IPS-20b (cell line): ENCODE data around the gene AGBL1.

Experiments used
- H3K27ac ChIP-seq: one replicate; pipeline ENCODE4 v1.5.1; 2013; ENCODE audit warnings: low read length
- H3K27me3 ChIP-seq: 2 replicates; pipeline ENCODE4 v1.6.1; 2013; ENCODE audit warnings: mild to moderate bottlenecking, low read length, inconsistent platforms; ENCODE audit not compliant: insufficient read depth
- H3K36me3 ChIP-seq: 2 replicates; pipeline ENCODE4 v1.6.1; 2013; ENCODE audit warnings: low read depth, mild to moderate bottlenecking, inconsistent platforms, low read length, moderate library complexity; ENCODE audit not compliant: insufficient read depth
- H3K4me1 ChIP-seq: 2 replicates; pipeline ENCODE4 v1.6.1; 2013; ENCODE audit warnings: mild to moderate bottlenecking, control low read depth, inconsistent platforms, low read length, moderate library complexity; ENCODE audit not compliant: insufficient read depth
- H3K4me3 ChIP-seq: 2 replicates; pipeline ENCODE4 v1.5.1; 2013; ENCODE audit warnings: mild to moderate bottlenecking, low read length, inconsistent platforms
- H3K9ac ChIP-seq: 2 replicates; pipeline ENCODE4 v1.6.1; 2013; ENCODE audit warnings: low read depth, mild to moderate bottlenecking, inconsistent platforms, low read length, moderate library complexity
- H3K9me3 ChIP-seq: 2 replicates; pipeline ENCODE4 v1.6.1; 2013; ENCODE audit warnings: mild to moderate bottlenecking, low read depth, low read length, inconsistent platforms; ENCODE audit not compliant: insufficient read depth

AGBL1 gene

DNA sequence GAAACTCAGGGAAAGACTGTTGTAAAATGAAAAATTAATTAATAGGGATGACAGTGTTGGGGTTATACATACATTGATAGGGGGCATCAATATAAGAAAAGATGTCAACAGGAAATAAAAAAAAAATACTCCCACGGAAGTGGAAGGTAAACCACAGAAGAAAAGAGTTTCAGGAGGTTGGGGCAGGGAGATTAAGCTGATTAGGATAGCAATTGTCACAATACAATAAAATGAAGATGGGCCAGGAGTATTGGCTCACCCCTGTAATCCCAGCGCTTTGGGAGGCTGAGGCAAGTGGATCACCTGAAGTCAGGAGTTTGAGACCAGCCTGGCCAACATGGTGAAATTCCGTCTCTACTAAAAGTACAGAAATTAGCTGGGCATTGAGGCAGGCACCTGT, 536.1 kb downstream of the AGBL1 start:
- H3K27ac ChIP-seq = no peak overlapping the region
- no peaks in the 10 kb centered on the region for H3K27me3 ChIP-seq
- peaks cover 13% of the 10 kb centered on the region for H3K4me1 ChIP-seq
- H3K9me3 ChIP-seq = no peaks in the 10 kb centered on the region
- H3K36me3 ChIP-seq = no peaks in the 10 kb centered on the region
- H3K9ac ChIP-seq = no peak overlapping the region
- H3K4me3 ChIP-seq = no peak overlapping the region

DNA sequence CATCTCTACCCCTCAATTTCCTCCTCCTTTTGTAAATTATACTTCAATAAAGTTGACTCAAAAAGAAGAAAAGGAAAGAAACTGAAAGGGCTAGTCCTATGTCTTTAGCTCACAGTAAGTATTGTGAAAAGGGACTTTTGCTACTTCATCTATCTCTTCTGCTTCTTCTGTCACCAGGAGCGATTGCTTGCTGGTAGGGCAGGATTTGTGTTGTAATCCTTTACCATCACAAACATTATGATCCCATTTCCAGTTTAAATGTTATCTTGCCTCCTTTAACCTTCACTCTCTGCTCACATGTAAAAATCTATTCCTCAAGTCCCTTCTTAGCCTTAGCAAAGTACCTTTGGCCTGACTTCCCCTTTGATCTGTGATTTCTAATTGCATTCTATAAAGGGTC, 537.1 kb downstream of the AGBL1 start:
- no peaks in the 10 kb centered on the region for H3K36me3 ChIP-seq
- no peaks in the 10 kb centered on the region for H3K9me3 ChIP-seq
- H3K9ac ChIP-seq = no peak overlapping the region
- H3K4me1 ChIP-seq = peaks cover 5% of the 10 kb centered on the region
- H3K27ac ChIP-seq = no peak overlapping the region
- no peaks in the 10 kb centered on the region for H3K27me3 ChIP-seq
- no peak overlapping the region for H3K4me3 ChIP-seq

DNA sequence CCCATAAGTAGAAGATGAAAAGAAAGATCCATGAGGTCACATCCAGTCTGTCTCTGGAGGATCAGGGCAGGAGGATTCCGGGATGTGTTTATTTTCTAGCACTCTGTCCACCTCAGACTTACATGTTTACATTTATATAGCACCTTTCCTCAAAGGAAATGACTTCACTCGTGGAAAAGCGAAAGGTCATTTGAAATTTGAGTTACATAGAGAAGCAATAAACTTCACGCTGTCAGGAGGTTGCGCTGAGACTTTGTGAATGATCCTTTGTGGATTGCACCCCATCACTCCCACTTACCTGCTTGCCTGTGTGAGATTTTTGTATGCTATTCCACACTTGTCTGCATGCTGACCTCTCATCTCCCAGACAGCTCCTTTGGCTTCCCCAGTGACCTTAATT, 540.5 kb downstream of the AGBL1 start:
- H3K9me3 ChIP-seq = no peaks in the 10 kb centered on the region
- H3K4me3 ChIP-seq = no peak overlapping the region
- H3K27ac ChIP-seq = no peak overlapping the region
- H3K27me3 ChIP-seq = no peaks in the 10 kb centered on the region
- H3K36me3 ChIP-seq = no peaks in the 10 kb centered on the region
- H3K4me1 ChIP-seq = no peaks in the 10 kb centered on the region
- H3K9ac ChIP-seq = no peak overlapping the region

DNA sequence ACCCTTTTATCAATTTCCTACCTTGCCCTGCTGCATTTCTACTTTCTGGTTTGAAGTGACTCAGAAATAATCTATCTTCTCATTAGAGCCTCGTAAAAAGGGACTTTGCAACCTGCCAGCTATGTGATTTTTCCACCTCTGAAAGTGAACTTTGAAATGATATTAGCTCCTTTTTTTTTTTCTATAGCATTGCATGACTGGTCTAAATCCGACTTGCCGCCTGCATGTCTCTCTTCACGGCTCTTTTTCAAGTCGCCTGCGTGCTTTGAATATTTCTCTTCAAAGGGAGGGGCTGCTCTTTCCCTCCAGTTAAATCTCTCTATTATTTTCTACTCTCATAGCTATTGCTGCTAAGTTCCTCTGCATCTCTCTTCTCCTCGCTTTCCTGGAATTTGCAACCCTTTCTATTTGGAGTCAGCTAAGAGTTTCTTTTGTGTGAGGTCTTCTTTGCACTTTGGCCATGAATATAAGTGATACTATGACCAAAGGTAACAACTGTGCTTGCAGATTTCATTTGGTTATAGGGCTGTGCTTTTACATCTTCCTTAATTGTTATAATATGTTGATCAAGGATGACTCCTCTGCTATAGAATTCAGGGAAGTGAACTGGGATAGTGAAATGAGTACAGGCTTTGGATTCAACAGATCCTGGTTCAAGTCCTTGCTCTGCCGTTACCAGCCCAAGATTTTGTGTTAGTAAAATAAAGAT, 541.1 kb downstream of the AGBL1 start:
- Histone ChIP-seq H3K4me3 (no peak overlapping the region), H3K9ac (no peak overlapping the region), H3K4me1 (no peaks in the 10 kb centered on the region), H3K27me3 (no peaks in the 10 kb centered on the region), H3K36me3 (no peaks in the 10 kb centered on the region), H3K27ac (no peak overlapping the region), H3K9me3 (no peaks in the 10 kb centered on the region)

DNA sequence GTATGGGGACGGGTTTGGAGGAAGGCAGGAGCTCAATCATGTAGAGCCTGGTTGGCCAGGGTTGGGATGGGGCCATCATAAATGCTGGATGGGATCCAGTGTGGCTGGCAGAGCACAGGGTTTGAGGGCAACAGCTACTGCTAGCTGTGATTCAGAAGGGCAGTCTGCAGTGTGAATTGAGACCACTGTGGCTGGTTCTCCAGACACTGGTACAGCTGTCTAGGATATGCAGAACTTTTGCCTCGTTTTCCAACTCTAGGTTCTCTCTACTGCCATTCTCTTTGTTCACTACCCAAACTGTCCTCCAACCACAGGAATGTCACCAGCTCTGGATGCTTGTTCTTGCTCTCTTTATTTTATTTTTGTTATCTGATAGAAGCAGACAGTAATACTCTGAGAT, 543.6 kb downstream of the AGBL1 start:
- Histone ChIP-seq H3K4me3 (no peak overlapping the region), H3K27me3 (no peaks in the 10 kb centered on the region), H3K27ac (no peak overlapping the region), H3K9me3 (no peaks in the 10 kb centered on the region), H3K36me3 (no peaks in the 10 kb centered on the region), H3K9ac (no peak overlapping the region), H3K4me1 (no peaks in the 10 kb centered on the region)

DNA sequence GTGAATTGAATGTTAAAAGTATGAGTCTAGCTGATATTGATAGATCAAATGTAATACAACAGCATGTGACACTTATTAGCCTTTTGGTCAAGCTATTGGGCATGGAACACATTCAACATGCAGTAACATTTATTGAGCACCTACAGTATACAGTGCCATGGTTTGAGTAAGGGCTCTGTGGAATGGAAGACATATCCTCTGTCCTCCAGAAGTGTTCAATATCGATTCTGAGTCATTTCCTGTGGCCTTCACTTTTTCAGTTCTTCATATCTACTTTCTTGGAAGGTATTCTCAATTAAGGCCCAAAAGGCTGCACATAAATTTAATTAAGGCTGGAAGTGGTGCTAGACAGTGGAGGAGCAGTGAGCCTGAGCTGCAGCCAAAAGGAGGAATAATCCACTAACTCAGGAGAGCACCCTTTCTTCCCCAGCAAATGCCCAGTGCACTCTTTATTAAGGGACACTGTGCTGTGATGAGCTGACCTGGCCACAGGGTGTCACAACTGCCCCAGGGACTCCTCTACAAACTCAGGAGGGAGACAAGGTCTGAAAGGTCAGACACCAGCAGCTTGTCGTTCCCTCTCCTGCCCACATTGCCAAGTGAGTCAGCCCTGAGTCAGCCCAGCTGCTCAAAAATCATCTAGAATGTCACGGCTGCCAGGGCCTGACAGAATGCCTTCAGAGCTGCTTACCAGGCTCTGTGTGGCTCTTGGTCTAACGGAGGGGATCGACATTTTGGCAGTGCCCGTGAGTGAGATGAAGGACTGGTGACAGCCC, 544.8 kb downstream of the AGBL1 start:
- Histone ChIP-seq H3K36me3 (no peaks in the 10 kb centered on the region), H3K4me1 (no peaks in the 10 kb centered on the region), H3K9me3 (no peaks in the 10 kb centered on the region), H3K27ac (no peak overlapping the region), H3K9ac (no peak overlapping the region), H3K27me3 (no peaks in the 10 kb centered on the region), H3K4me3 (no peak overlapping the region)

DNA sequence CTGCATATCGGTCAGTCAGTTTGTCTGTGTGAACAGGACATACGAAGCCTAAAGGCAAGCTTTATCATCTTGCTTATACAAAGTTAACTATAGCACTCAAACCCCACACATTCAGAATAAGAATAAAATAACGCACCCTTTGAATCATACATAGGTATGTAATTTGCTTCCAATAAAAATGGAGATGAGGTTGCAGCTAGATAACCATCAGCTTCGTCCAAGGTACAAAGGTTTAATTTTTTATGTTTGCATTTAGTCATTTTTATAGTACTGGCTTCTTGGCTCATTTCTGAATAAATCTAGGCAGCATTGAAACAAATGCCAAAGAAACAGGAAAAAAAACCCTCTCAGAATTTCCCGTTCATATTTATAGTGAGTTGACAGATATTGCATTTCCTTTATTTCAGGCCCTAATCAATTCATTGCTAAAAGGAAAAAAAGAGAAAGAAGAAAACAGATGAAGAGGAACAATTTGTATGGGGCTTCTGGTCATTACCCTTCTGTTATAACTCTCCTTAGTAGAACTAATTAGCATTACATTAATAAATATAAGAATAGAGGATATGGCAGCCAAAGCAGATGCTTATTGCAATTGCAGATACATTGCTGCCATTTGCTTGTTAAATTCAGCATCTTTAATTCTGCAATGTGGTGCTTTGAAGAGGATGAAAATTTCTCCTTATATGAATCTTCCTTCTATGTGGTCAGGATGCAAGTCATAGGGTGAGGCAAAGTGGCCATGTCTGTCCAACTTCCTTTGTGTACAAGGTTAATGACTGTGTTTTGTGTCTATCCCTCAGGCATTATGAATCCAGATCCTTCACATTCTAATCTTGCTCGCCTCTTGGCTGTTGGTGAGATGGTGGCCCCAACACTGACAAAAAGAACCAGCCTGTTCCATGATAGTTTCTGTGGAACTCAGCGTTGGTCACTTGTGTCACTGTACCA, 550.0 kb downstream of the AGBL1 start:
- H3K27me3 ChIP-seq = no peaks in the 10 kb centered on the region
- H3K9ac ChIP-seq = no peak overlapping the region
- H3K9me3 ChIP-seq = no peaks in the 10 kb centered on the region
- H3K4me3 ChIP-seq = no peak overlapping the region
- H3K27ac ChIP-seq = no peak overlapping the region
- no peaks in the 10 kb centered on the region for H3K36me3 ChIP-seq
- no peaks in the 10 kb centered on the region for H3K4me1 ChIP-seq

DNA sequence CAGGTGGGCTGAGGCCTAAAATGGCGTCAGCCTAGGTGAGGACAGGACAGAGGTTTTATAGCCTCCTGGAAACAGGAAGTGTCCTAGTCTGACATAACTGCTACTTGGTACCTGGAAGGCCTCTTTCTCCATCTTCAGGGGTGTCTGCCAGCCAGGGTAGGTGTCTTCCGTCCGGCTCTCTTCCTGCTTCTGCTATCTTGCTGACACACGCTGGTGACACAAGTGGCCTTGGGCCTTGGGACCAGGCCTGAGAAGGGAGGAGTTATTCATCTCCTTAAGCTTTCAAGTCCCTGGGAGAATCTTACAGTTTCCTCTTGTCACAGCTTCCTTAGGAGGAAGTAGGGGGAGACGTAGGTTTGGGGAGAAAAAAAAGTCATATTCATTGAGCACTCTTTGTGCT, 551.3 kb downstream of the AGBL1 start:
- H3K4me1 ChIP-seq = no peaks in the 10 kb centered on the region
- H3K36me3 ChIP-seq = no peaks in the 10 kb centered on the region
- no peaks in the 10 kb centered on the region for H3K9me3 ChIP-seq
- H3K4me3 ChIP-seq = no peak overlapping the region
- no peak overlapping the region for H3K27ac ChIP-seq
- H3K27me3 ChIP-seq = no peaks in the 10 kb centered on the region
- no peak overlapping the region for H3K9ac ChIP-seq

DNA sequence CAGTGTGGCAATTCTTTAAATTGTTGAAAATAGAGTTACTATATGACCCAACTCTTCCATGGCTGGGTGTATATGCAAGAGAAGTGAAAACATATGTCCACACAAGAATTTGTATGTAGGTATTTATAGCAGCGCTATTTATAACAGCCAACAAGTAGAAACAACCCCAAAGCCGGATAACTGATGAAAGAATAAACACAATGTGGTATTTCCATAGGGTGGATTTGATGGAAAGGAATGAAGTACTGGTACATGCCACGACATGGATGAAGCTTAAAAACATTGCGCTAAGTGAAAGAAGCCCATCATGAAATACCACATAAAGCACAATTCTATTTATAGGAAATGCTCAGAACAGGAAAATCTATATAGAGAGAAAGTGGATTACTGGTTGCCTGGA, 554.5 kb downstream of the AGBL1 start:
- Histone ChIP-seq H3K4me3 (no peak overlapping the region), H3K27ac (no peak overlapping the region), H3K36me3 (no peaks in the 10 kb centered on the region), H3K9ac (no peak overlapping the region), H3K9me3 (no peaks in the 10 kb centered on the region), H3K4me1 (no peaks in the 10 kb centered on the region), H3K27me3 (no peaks in the 10 kb centered on the region)

DNA sequence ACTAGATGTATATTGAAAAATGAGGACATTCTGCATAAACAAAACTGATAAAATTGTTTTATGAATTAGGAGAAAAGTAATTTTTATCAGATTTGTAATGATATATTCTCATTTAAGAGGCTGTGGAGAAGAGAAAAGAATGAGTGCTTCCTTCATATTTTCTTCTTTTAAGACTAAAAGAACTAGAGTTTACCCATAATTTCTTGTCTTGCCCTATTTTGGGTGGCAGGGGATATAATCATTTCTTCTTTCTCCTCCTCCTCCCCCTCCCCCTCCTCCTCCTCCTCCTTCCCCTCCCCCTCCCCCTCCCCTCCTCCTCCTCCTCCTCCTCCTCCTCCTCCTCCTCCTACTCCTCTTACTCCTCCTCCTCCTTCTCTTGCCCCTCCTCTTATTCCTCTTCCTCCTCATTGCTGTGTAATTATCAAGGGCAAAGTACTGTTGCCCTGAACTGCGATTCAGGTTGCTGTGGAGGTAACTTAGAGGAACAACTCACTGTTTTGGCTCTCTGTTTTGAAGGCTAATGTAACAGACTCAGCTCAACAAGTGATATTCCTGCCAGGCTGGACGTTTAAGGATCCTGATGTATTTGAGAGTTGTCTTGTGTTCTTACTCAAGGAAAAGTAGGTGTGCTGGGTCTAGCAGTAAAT, 555.4 kb downstream of the AGBL1 start:
- H3K4me1 ChIP-seq = no peaks in the 10 kb centered on the region
- H3K36me3 ChIP-seq = no peaks in the 10 kb centered on the region
- H3K27ac ChIP-seq = no peak overlapping the region

DNA sequence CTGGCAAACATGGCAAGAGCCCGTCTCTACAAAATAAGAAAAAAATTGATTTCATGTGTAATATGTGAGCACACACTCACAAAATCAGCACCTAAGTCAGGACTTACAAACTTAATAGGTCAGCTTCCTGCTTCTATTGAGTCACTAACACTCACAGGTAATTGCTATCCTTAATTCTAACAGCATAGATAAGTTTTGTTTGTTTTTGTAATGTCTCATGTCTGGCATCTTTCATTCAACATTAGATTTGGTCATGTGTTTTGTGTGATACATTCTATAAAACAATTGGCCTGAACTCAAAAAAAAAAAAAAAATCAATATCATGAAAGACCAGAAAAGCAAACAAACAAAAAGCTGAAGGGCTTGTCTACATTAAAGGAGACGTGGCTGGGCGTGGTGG, 564.7 kb downstream of the AGBL1 start:
- Histone ChIP-seq H3K4me1 (no peaks in the 10 kb centered on the region), H3K9me3 (no peaks in the 10 kb centered on the region), H3K36me3 (no peaks in the 10 kb centered on the region), H3K4me3 (no peak overlapping the region), H3K27ac (no peak overlapping the region), H3K27me3 (no peaks in the 10 kb centered on the region), H3K9ac (no peak overlapping the region)

More for the DNA sequence above, 555.4 kb downstream of the AGBL1 start:
- H3K4me3 ChIP-seq = no peak overlapping the region
- H3K9ac ChIP-seq = no peak overlapping the region
- H3K27me3 ChIP-seq = no peaks in the 10 kb centered on the region
- no peaks in the 10 kb centered on the region for H3K9me3 ChIP-seq
